Measurements from ENCODE around the gene CDH6. TPM values are rescaled to one million over a fixed set of nuclear protein-coding genes. Genes with fewer than 3 reads are reported as not detected.

The CDH6 gene
- total RNA-seq, 2 donors from 2014 or later: 0.52 to 2.0 TPM

GRCh38 chr5:31196309-31196708 lies 2.8 kb downstream of the CDH6 start:
- no peak for TF ChIP-seq CTCF (IDR thresholded peaks at IDR 0.05)
- H3K9ac ChIP-seq (ENCODE audit: low read depth in 2 of 2, low read length in 2 of 2): no peak overlapping the region
- H3K4me3 ChIP-seq: no peak overlapping the region
- no peaks in the 10 kb centered on the region for H3K9me3 ChIP-seq
- H3K27me3 ChIP-seq: peaks cover 23% of the 10 kb centered on the region
- intact Hi-C loops (cut with DNase I): no loop called here
- DNase-seq: no peak
- H3K36me3 ChIP-seq: no peaks in the 10 kb centered on the region
- H3K4me1 ChIP-seq: peaks cover 4% of the 10 kb centered on the region
- no peak overlapping the region for H3K27ac ChIP-seq

GRCh38 chr5:31197183-31197582 lies 3.7 kb downstream of the CDH6 start:
- no peak for TF ChIP-seq CTCF (IDR thresholded peaks at IDR 0.05)
- intact Hi-C loops (cut with DNase I): no loop called here
- peaks cover 4% of the 10 kb centered on the region for H3K4me1 ChIP-seq
- no peaks in the 10 kb centered on the region for H3K36me3 ChIP-seq
- DNase-seq: no peak
- no peak overlapping the region for H3K9ac ChIP-seq (ENCODE audit: low read depth in 2 of 2, low read length in 2 of 2)
- H3K9me3 ChIP-seq: no peaks in the 10 kb centered on the region
- no peak overlapping the region for H3K4me3 ChIP-seq
- no peak overlapping the region for H3K27ac ChIP-seq
- peaks cover 23% of the 10 kb centered on the region for H3K27me3 ChIP-seq

GRCh38 chr5:31204958-31205357 lies 11.5 kb downstream of the CDH6 start:
- H3K27ac ChIP-seq: no peak overlapping the region
- TF ChIP-seq CTCF (IDR thresholded peaks at IDR 0.05): no peak
- H3K9me3 ChIP-seq: no peaks in the 10 kb centered on the region
- H3K4me3 ChIP-seq: no peak overlapping the region
- H3K9ac ChIP-seq (ENCODE audit: low read depth in 2 of 2, low read length in 2 of 2): no peak overlapping the region
- H3K4me1 ChIP-seq: no peaks in the 10 kb centered on the region
- no peaks in the 10 kb centered on the region for H3K27me3 ChIP-seq
- no peak for DNase-seq
- H3K36me3 ChIP-seq: no peaks in the 10 kb centered on the region
- intact Hi-C loops (cut with DNase I): no loop called here

GRCh38 chr5:31208043-31208442 lies 14.6 kb downstream of the CDH6 start:
- no peaks in the 10 kb centered on the region for H3K4me1 ChIP-seq
- H3K9me3 ChIP-seq: no peaks in the 10 kb centered on the region
- H3K9ac ChIP-seq (ENCODE audit: low read depth in 2 of 2, low read length in 2 of 2): no peak overlapping the region
- no peaks in the 10 kb centered on the region for H3K27me3 ChIP-seq
- H3K4me3 ChIP-seq: no peak overlapping the region
- no peak overlapping the region for H3K27ac ChIP-seq
- intact Hi-C loops (cut with DNase I): no loop called here
- no peaks in the 10 kb centered on the region for H3K36me3 ChIP-seq
- DNase-seq: no peak
- no peak for TF ChIP-seq CTCF (IDR thresholded peaks at IDR 0.05)

- Histone ChIP-seq H3K27me3 (no peaks in the 10 kb centered on the region), H3K4me1 (no peaks in the 10 kb centered on the region), H3K27ac (no peak overlapping the region), H3K36me3 (no peaks in the 10 kb centered on the region), H3K9me3 (no peaks in the 10 kb centered on the region), H3K4me3 (no peak overlapping the region), H3K9ac (ENCODE audit: low read depth in 2 of 2, low read length in 2 of 2) (no peak overlapping the region)
- intact Hi-C loops (cut with DNase I): no loop called here
- TF ChIP-seq CTCF (IDR thresholded peaks at IDR 0.05): no peak
- DNase-seq: no peak
These were observed 15.8 kb downstream of the CDH6 start for GRCh38 chr5:31209334-31209733.

GRCh38 chr5:31211098-31211497 lies 17.6 kb downstream of the CDH6 start:
- intact Hi-C loops (cut with DNase I): no loop called here
- no peak overlapping the region for H3K27ac ChIP-seq
- H3K36me3 ChIP-seq: no peaks in the 10 kb centered on the region
- H3K27me3 ChIP-seq: no peaks in the 10 kb centered on the region
- no peak overlapping the region for H3K9ac ChIP-seq (ENCODE audit: low read depth in 2 of 2, low read length in 2 of 2)
- H3K9me3 ChIP-seq: no peaks in the 10 kb centered on the region
- DNase-seq: no peak
- TF ChIP-seq CTCF (IDR thresholded peaks at IDR 0.05): no peak
- no peak overlapping the region for H3K4me3 ChIP-seq
- H3K4me1 ChIP-seq: no peaks in the 10 kb centered on the region

Measured in colonic mucosa (tissue), 4 donors.